Osteoblast (primary cell): ENCODE measurements around the gene PLIN3. TPM values are rescaled to one million over a fixed set of nuclear protein-coding genes. Genes with fewer than 3 reads are reported as not detected.

Experiments
- total RNA-seq: library from RNA; depleted of rRNA; stranded (reverse); fragments of >200 nt; gene quantifications from 2 replicates; pipeline ENCODE4 v1.2.3, GENCODE V29; 2012

The PLIN3 gene
- total RNA-seq, 1 donor: 260 TPM

Other genes starting within 250 kb of the PLIN3 start
- gene TNFAIP8L1, start 228.2 kb downstream of the PLIN3 start, total RNA-seq: 1.8 TPM in 2 replicates
- 152 and 161 TPM in 2 replicates for gene MYDGF, start 197.3 kb downstream of the PLIN3 start, total RNA-seq
- 26.5 and 30.4 TPM in 2 replicates for gene DPP9, start 143.8 kb downstream of the PLIN3 start, total RNA-seq
- gene FEM1A, start 75.9 kb downstream of the PLIN3 start, total RNA-seq: 10.3 and 12.7 TPM in 2 replicates
- gene TICAM1, start 36.0 kb downstream of the PLIN3 start, total RNA-seq: 2.7 and 3.3 TPM in 2 replicates
- 0.29 and 0.36 TPM in 2 replicates for gene ARRDC5, start 35.2 kb upstream of the PLIN3 start, total RNA-seq
- 7.4 and 7.6 TPM in 2 replicates for gene UHRF1, start 41.8 kb upstream of the PLIN3 start, total RNA-seq
- 19.7 and 22.1 TPM in 2 replicates for gene KDM4B, start 101.4 kb upstream of the PLIN3 start, total RNA-seq